Measurements from ENCODE around the gene STX3.

GRCh38 chr11:59807047-59807610 lies 52.0 kb downstream of the STX3 start:
- TF ChIP-seq CEBPB (IDR thresholded peaks at IDR 0.05; ENCODE audit: low read depth) (no peak), RAD21 (IDR thresholded peaks at IDR 0.05; ENCODE audit: low read depth) (no peak), EZH2 (IDR thresholded peaks at IDR 0.05) (no peak), CTCF (IDR thresholded peaks at IDR 0.05 in 2 of 3, conservative IDR thresholded peaks at IDR 0.05 in 1 of 3; ENCODE audit: borderline replicate concordance in 1 of 3, insufficient read depth in 1 of 3, low read depth in 2 of 3, low read length in 2 of 3) (no peak), MAX (IDR thresholded peaks at IDR 0.05) (no peak)
